Hepatocyte (in vitro differentiated cells): ENCODE measurements around the gene PRKAR1B.

Experiments used
- CTCF ChIP-seq: fragments of 200-600 bp; sonication (generic); IDR thresholded peaks from 2 replicates; pipeline ENCODE4 v1.5.1; 2016; ENCODE audit warnings: antibody characterized with exemption, mild to moderate bottlenecking; ENCODE audit not compliant: poor library complexity
- EZH2 ChIP-seq: fragments of 200-600 bp; sonication (generic); IDR thresholded peaks from 2 replicates; pipeline ENCODE4 v1.6.1; 2016; ENCODE audit warnings: antibody characterized with exemption, mild to moderate bottlenecking, borderline replicate concordance
- EZH2phosphoT487 ChIP-seq: fragments of 200-600 bp; sonication (generic); IDR thresholded peaks from one replicate; pipeline ENCODE4 v1.6.1; 2018; ENCODE audit warnings: antibody characterized with exemption, mild to moderate bottlenecking, low read depth, moderate library complexity; ENCODE audit not compliant: unreplicated experiment, severe bottlenecking

GRCh38 chr7:610141-610530 lies 116.9 kb downstream of the PRKAR1B start:
- TF ChIP-seq CTCF, result no peak
- TF ChIP-seq EZH2phosphoT487, result no peak
- TF ChIP-seq EZH2, result no peak
